Measurements from ENCODE around the gene HNRNPUL2. TPM values are rescaled to one million over a fixed set of nuclear protein-coding genes. Genes with fewer than 3 reads are reported as not detected.
A peak's percentile ranks its signal among the peaks of the same experiment; 100 is the strongest.
"Not testable (repeated sequence)": the region's sequence is repeated elsewhere in the genome, so short reads cannot be mapped to it uniquely, and the experiment has no call there.

Gene HNRNPUL2
- total and polyA plus RNA-seq, 8 donors = 10.3 to 73.5 (median 29.6) TPM

GRCh38 chr11:62694455-62695167, 32.6 kb downstream of the HNRNPUL2 start:
- Histone ChIP-seq H3K4me1 (peaks cover 0 to 9% (median 4%) of the 10 kb centered on the region in 4 donors), H3K27ac (no peak overlapping the region), H3K27me3 (no peaks in the 10 kb centered on the region), H3K9me3 (no peaks in the 10 kb centered on the region), H3K36me3 (peaks cover 31 to 50% (median 49%) of the 10 kb centered on the region in 4 donors), H3K4me3 (no peak overlapping the region)
- 44 to 55% (median 50%) methylated on average over 14 of the region's 14 CpGs for WGBS, 5 donors
- DNase-seq = peak; percentile 85 to 92
- TF ChIP-seq CTCF (IDR thresholded peaks at IDR 0.05) (peak in 5 of 7 experiments; percentile 51 to 79 (median 71)), POLR2AphosphoS5 (IDR thresholded peaks at IDR 0.05) (peak in 1 of 3 donors; percentile 66), POLR2A (IDR thresholded peaks at IDR 0.05) (no peak)
- intact Hi-C loops (cut with DNase I; ENCODE audit: low total_unique reads) = loop anchor here (10.0 kb wide), 1 partner anchor 300 kb away; no protein-coding TSS in a partner anchor

- Histone ChIP-seq H3K4me1 (peaks cover 0 to 10% (median 4%) of the 10 kb centered on the region in 4 donors), H3K36me3 (peaks cover 31 to 50% (median 49%) of the 10 kb centered on the region in 4 donors)
- not testable (repeated sequence) for DNase-seq, H3K4me3 ChIP-seq, H3K9me3 ChIP-seq, H3K27ac ChIP-seq, H3K27me3 ChIP-seq
- intact Hi-C loops (cut with DNase I; ENCODE audit: low total_unique reads) = loop anchor here (10.0 kb wide), 1 partner anchor 299 kb away; no protein-coding TSS in a partner anchor
- WGBS, 5 donors = 75 to 89% (median 83%) methylated on average over 4 of the region's 4 CpGs
Measured at GRCh38 chr11:62693624-62694023, 33.6 kb downstream of the HNRNPUL2 start.

GRCh38 chr11:62689421-62690183, 37.7 kb downstream of the HNRNPUL2 start, which contains the start of gene LRRN4CL:
LRRN4CL (minus strand) TSS chr11:62689530; CDS start chr11:62688508, 1,022 bp downstream.
- H3K4me1 ChIP-seq = peaks cover 8 to 17% (median 12%) of the 10 kb centered on the region in 4 donors
- H3K9me3 ChIP-seq = no peaks in the 10 kb centered on the region
- WGBS, 5 donors = 52 to 61% (median 58%) methylated on average over 11 of the region's 11 CpGs
- TF ChIP-seq POLR2A (IDR thresholded peaks at IDR 0.05) (no peak), EP300 (IDR thresholded peaks at IDR 0.05) (no peak), CTCF (IDR thresholded peaks at IDR 0.05) (no peak), POLR2AphosphoS5 (IDR thresholded peaks at IDR 0.05) (peak; percentile 13 to 56 (median 36))
- intact Hi-C loops (cut with DNase I; ENCODE audit: low total_unique reads) = loop anchor here (10.0 kb wide), 1 partner anchor 295 kb away; no protein-coding TSS in a partner anchor
- H3K27me3 ChIP-seq = peaks cover 0 to 15% (median 10%) of the 10 kb centered on the region in 3 donors
- peak; percentile 36 to 83 for DNase-seq
- peak within 1 kb of the TSS; percentile 36 to 46 (median 39) for H3K4me3 ChIP-seq
- H3K36me3 ChIP-seq = peaks cover 31 to 44% (median 40%) of the 10 kb centered on the region in 4 donors
- H3K27ac ChIP-seq = peak within 1 kb of the TSS; percentile 13 to 78 (median 69)

- Histone ChIP-seq H3K36me3 (peaks cover 31 to 39% (median 37%) of the 10 kb centered on the region in 4 donors), H3K9me3 (no peaks in the 10 kb centered on the region), H3K27ac (peak overlapping the region in 4 of 5 donors; percentile 57 to 78 (median 70)), H3K4me1 (peaks cover 8 to 13% (median 10%) of the 10 kb centered on the region in 4 donors), H3K27me3 (peaks cover 0 to 15% (median 10%) of the 10 kb centered on the region in 3 donors), H3K4me3 (peak overlapping the region; percentile 36 to 46 (median 39))
- WGBS, 5 donors = 23 to 36% (median 30%) methylated on average over 1 of the region's 1 CpG
- DNase-seq = no peak
- TF ChIP-seq CTCF (IDR thresholded peaks at IDR 0.05) (no peak), POLR2AphosphoS5 (IDR thresholded peaks at IDR 0.05) (no peak), EP300 (IDR thresholded peaks at IDR 0.05) (no peak), POLR2A (IDR thresholded peaks at IDR 0.05) (no peak)
- intact Hi-C loops (cut with DNase I; ENCODE audit: low total_unique reads) = no loop called here
Measured at GRCh38 chr11:62688491-62688890, 38.8 kb downstream of the HNRNPUL2 start.
